DOHH2 (cell line): Measurements from ENCODE around the gene SNRNP25.

Experiments
- EZH2phosphoT487 ChIP-seq: fragments of 200-600 bp; sonication (generic); IDR thresholded peaks from 2 replicates; pipeline ENCODE4 v1.6.1; 2017; ENCODE audit warnings: borderline replicate concordance, mild to moderate bottlenecking, antibody characterized with exemption, low read length, moderate library complexity, mixed read lengths
- TF ChIP-seq, protein P1 (sequence below): fragments of 200-600 bp; sonication (generic); IDR thresholded peaks from one replicate; pipeline ENCODE4 v1.5.1; 2014; ENCODE audit warnings: antibody characterized with exemption, mild to moderate bottlenecking, low read depth, low read length; ENCODE audit not compliant: poor library complexity, severe bottlenecking

DNA sequence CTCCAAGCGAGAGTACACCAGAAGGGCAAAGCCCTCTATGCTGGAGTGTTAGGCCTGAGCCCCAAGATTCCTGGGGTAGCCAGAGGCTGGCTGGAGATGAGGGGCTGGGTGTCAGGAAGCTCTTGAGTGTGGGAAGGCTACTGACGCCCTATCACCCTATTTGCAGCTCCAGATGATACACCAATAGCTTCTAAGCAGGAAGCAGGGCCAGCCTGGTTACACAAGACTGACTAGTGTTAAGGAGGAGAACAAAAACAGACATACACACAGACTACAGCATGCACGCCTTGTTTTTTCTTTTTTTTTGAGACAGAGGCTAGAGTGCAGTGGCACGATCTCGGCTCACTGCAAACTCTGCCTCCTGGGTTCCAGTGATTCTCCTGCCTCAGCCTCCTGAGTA, 16.1 kb upstream of the SNRNP25 start:
- TF ChIP-seq, protein P1, sequence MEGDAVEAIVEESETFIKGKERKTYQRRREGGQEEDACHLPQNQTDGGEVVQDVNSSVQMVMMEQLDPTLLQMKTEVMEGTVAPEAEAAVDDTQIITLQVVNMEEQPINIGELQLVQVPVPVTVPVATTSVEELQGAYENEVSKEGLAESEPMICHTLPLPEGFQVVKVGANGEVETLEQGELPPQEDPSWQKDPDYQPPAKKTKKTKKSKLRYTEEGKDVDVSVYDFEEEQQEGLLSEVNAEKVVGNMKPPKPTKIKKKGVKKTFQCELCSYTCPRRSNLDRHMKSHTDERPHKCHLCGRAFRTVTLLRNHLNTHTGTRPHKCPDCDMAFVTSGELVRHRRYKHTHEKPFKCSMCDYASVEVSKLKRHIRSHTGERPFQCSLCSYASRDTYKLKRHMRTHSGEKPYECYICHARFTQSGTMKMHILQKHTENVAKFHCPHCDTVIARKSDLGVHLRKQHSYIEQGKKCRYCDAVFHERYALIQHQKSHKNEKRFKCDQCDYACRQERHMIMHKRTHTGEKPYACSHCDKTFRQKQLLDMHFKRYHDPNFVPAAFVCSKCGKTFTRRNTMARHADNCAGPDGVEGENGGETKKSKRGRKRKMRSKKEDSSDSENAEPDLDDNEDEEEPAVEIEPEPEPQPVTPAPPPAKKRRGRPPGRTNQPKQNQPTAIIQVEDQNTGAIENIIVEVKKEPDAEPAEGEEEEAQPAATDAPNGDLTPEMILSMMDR, result no peak
- no peak for TF ChIP-seq EZH2phosphoT487
